K562 (cell line): ENCODE data around the gene ANKS1B. TPM values are rescaled to one million over a fixed set of nuclear protein-coding genes. Genes with fewer than 3 reads are reported as not detected.

Experiments used
- CREB3 ChIP-seq: fragments of 450-650 bp; conservative IDR thresholded peaks from 2 replicates; pipeline ENCODE4 v1.6.1; 2016; ENCODE audit warnings: missing genetic modification characterization, low read depth, mild to moderate bottlenecking, missing compliant biosample characterization, moderate library complexity
- CTBP1 ChIP-seq: fragments of 450-650 bp; IDR thresholded peaks from 2 replicates; pipeline ENCODE4 v1.6.1; 2016; ENCODE audit warnings: borderline replicate concordance
- FOXP1 ChIP-seq: sonication (generic); formaldehyde crosslinking; IDR thresholded peaks from 2 replicates; pipeline ENCODE4 v1.8.0; 2022; ENCODE audit warnings: mild to moderate bottlenecking, missing genetic modification reagents
- HMBOX1 ChIP-seq: sonication (generic); IDR thresholded peaks from 2 replicates; pipeline ENCODE4 v1.6.1; 2016
- HNRNPK ChIP-seq: fragments of 200-400 bp; formaldehyde crosslinking; IDR thresholded peaks from one replicate; pipeline ENCODE4 v1.6.1; 2018; ENCODE audit warnings: mild to moderate bottlenecking, low read depth, low read length; ENCODE audit not compliant: poor library complexity, severe bottlenecking
- MED1 ChIP-seq: sonication (generic); formaldehyde crosslinking; IDR thresholded peaks from 2 replicates; pipeline ENCODE4 v1.8.1; 2023; ENCODE audit warnings: missing genetic modification reagents, borderline replicate concordance
- MTA2 ChIP-seq: fragments of 450-650 bp; IDR thresholded peaks from 2 replicates; pipeline ENCODE4 v1.6.1; 2016; ENCODE audit warnings: low read depth
- MYC ChIP-seq, 2 experiments: fragments of 250-450 bp in 1 of 2; sonication (Bioruptor Pico) in 1 of 2; IDR thresholded peaks; 2 replicates each; pipeline versions ENCODE4 v1.5.1 to v1.6.1; 2012 to 2021; ENCODE audit warnings: low read depth in 2 of 2, borderline replicate concordance in 1 of 2, improper control_type of control experiment in 1 of 2, low read length in 1 of 2, mild to moderate bottlenecking in 1 of 2, moderate library complexity in 1 of 2
- NCOA1 ChIP-seq: fragments of 450-650 bp; IDR thresholded peaks from 2 replicates; pipeline ENCODE4 v1.6.1; 2016; ENCODE audit warnings: low read depth
- ZFX ChIP-seq: sonication (generic); formaldehyde crosslinking; IDR thresholded peaks from 2 replicates; pipeline ENCODE4 v1.8.0; 2022; ENCODE audit warnings: mild to moderate bottlenecking, missing genetic modification reagents, moderate library complexity
- ZNF175 ChIP-seq: fragments of 200-800 bp; sonication (Bioruptor generic); IDR thresholded peaks from 2 replicates; pipeline ENCODE4 v1.6.1; 2016; ENCODE audit warnings: low read depth, mild to moderate bottlenecking, missing genetic modification characterization, missing compliant biosample characterization
- polyA plus RNA-seq, 8 experiments: library from polyadenylated mRNA; depleted of rRNA in 4 of 8; stranded (reverse) in 5 of 8; unstranded in 3 of 8; fragments of >200 nt; fragmentation: Nextera tagmentation in 2 of 8; fragmentation: Illumina TruSeq in 1 of 8; extraction: Ambion mirVana in 2 of 8; extraction: Trizol in 1 of 8; gene quantifications; 2 replicates each; pipeline versions ENCODE4 v1.2.1 to v1.2.3, GENCODE V29; 2011 to 2014; ENCODE audit warnings: inconsistent platforms in 1 of 8, missing spikeins in 1 of 8
- total RNA-seq, 7 experiments: library from RNA; depleted of rRNA in 6 of 7; stranded (reverse); fragments of >200 nt in 6 of 7; fragmentation: Illumina TruSeq in 2 of 7; extraction: Trizol in 2 of 7; gene quantifications; 2 replicates each; pipeline versions ENCODE4 v1.2.1 to v1.2.3, GENCODE V29; 2011 to 2021; ENCODE audit warnings: low replicate concordance in 1 of 7

ANKS1B gene
- total and polyA plus RNA-seq, 9 of the 15 experiments (the other 6 are each of a cell fraction or from before 2014, with no cell fraction given) = 0.04 to 0.47 (median 0.28) TPM; not detected in 4

GRCh38 chr12:98951406-98951805 lies 1033.3 kb downstream of the ANKS1B start (continued):
- TF ChIP-seq FOXP1 (CRISPR knock-in tag) = no peak
- TF ChIP-seq ZNF175 (CRISPR knock-in tag) = no peak
- no peak for TF ChIP-seq CTBP1
- no peak for TF ChIP-seq HMBOX1
- TF ChIP-seq MYC (IDR thresholded peaks at IDR 0.05; ENCODE audit: low read depth, low read length) = no peak
- no peak for TF ChIP-seq MYC (CRISPR knock-in tag; IDR thresholded peaks at IDR 0.05; ENCODE audit: borderline replicate concordance, low read depth)
- TF ChIP-seq ZFX (CRISPR knock-in tag) = no peak
- TF ChIP-seq HNRNPK = no peak
- no peak for TF ChIP-seq MTA2
- TF ChIP-seq CREB3 (tag) = no peak
- no peak for TF ChIP-seq NCOA1
- TF ChIP-seq MED1 = no peak
